Myocyte (in vitro differentiated cells): ENCODE measurements around the gene GPATCH4. TPM values are rescaled to one million over a fixed set of nuclear protein-coding genes. Genes with fewer than 3 reads are reported as not detected.
A peak's percentile ranks its signal among the peaks of the same experiment; 100 is the strongest.

Experiments
- DNase-seq: peaks from one replicate; pipeline ENCODE4 v3.0.0-alpha.2; 2012; ENCODE audit warnings: low read depth
- total RNA-seq: library from RNA; depleted of rRNA; stranded (reverse); fragments of >200 nt; gene quantifications from 2 replicates; pipeline ENCODE4 v1.2.3, GENCODE V29; 2014

Gene GPATCH4
- total RNA-seq, 1 donor from 2014 or later = 23.4 TPM

DNA sequence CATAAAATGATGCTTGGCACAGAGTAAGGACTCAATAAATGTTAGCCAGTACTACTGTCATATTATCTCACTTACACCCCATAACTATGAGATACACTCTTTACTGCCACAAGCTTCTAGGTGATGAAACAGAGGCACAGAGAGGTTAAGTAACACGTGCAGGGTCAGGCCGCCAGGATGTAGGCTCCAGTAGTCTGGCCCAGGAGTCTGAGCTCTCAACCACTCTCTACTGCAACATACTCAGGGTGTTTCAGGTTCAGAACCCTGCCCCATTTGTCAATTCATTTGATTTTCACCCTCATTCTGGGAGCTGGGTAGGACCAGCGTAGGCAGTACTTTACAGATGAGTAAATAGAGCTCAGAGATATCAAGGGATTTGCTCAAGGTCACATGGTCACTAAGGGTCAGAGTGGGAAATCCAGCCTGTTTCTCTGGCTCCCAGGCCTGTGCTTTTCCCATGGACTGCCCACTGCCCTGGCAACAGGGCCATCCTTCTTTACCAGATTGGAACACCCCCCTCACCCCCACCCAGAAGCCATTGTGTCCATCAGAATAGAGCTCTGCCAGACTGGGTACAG lies 50.1 kb downstream of the GPATCH4 start:
- DNase-seq = no peak

DNA sequence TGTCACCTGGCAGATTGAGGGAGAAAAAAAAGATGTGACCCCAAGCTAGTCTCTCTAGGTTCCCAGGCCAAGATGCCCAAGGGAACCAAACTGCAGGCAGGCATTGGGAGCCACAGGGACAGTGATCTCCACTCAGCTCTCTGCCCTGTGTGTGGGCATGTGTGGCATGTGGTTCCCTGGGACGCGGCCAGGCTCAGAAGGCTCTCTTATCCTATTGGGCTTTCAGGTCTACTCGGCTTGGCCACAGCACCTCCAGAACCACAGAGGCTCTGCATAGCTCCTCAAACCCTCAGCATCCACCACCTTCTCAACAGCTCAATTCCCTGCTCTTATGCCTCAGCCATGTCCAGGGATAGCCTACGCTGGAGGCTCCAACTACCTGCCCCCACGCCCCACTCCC lies 50.9 kb downstream of the GPATCH4 start:
- DNase-seq = peak; percentile 26

GRCh38 chr1:156549831-156550230 lies 51.4 kb downstream of the GPATCH4 start:
- DNase-seq = no peak

DNA sequence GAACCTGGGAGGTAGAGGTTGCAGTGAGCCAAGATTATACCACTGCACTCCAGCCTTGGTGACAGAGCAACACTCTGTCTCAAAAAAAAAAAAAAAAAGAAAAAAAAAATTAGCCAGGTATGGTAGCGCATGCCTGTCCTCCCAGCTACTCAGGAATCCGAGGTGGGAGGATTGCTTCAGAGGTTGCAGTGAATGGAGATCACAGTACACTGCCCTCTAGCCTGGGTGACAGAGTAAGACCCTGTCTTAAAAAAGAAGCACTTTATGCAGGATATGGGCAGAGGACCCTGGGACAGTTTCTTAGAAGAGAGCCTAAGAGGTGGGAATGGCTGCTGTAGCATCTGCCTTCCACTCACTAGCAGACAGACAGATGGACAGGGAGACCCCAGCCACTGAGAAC lies 51.9 kb downstream of the GPATCH4 start:
- no peak for DNase-seq

GRCh38 chr1:156547982-156548381 lies 53.3 kb downstream of the GPATCH4 start:
- no peak for DNase-seq

GRCh38 chr1:156547434-156547833 lies 53.8 kb downstream of the GPATCH4 start:
- no peak for DNase-seq

DNA sequence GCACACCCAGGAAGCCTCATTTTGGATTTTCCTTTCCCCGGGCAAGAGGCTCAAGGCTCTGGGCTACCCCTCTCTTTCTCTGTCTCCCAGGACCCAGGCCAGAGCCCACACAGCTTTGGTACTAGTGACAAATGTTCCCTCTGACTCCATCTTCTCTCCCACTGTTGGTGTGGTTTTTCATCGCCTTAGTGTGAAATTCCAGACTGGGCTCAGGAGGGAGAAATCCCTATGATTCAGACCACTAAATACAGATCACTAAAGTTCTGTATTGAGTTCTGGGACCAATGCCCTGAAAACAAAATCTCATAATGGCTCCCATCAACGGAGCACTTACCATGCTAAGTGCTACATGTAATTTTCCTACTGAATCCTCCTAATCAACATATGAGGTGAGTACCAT lies 55.0 kb downstream of the GPATCH4 start:
- DNase-seq = peak; percentile 66

GRCh38 chr1:156544592-156545102 lies 56.6 kb downstream of the GPATCH4 start:
- DNase-seq = no peak

Other genes with a start within 250 kb of the GPATCH4 start
- not detected in 2 replicates for gene RHBG, start 232.3 kb downstream of the GPATCH4 start, total RNA-seq
- gene MEF2D, start 100.7 kb downstream of the GPATCH4 start, total RNA-seq = 59.2 and 62.2 TPM in 2 replicates
- 0.24 and 0.52 TPM in 2 replicates for gene IQGAP3, start 28.9 kb downstream of the GPATCH4 start, total RNA-seq
- gene TTC24, start 21.8 kb downstream of the GPATCH4 start, total RNA-seq = 0.19 TPM in 1 of 2 replicates, not detected in the other
- gene NAXE, start 9.7 kb downstream of the GPATCH4 start, total RNA-seq = 51.9 and 55.3 TPM in 2 replicates
- gene HAPLN2, start 17.9 kb upstream of the GPATCH4 start, total RNA-seq = not detected in 2 replicates
- 0.11 TPM in 1 of 2 replicates, not detected in the other for gene BCAN, start 40.6 kb upstream of the GPATCH4 start, total RNA-seq
- gene NES, start 75.9 kb upstream of the GPATCH4 start, total RNA-seq = 1,770 and 2,264 TPM in 2 replicates
- 5.3 and 6.2 TPM in 2 replicates for gene CRABP2, start 104.1 kb upstream of the GPATCH4 start, total RNA-seq
- gene METTL25B, start 127.0 kb upstream of the GPATCH4 start, total RNA-seq = 8.9 and 13.5 TPM in 2 replicates
- 12.8 and 19.7 TPM in 2 replicates for gene ISG20L2, start 127.3 kb upstream of the GPATCH4 start, total RNA-seq
- gene MRPL24, start 139.6 kb upstream of the GPATCH4 start, total RNA-seq = 60.6 and 65.6 TPM in 2 replicates
- 299 and 305 TPM in 2 replicates for gene HDGF, start 150.2 kb upstream of the GPATCH4 start, total RNA-seq
- gene PRCC, start 166.1 kb upstream of the GPATCH4 start, total RNA-seq = 50.1 and 52.6 TPM in 2 replicates
- gene SH2D2A, start 215.4 kb upstream of the GPATCH4 start, total RNA-seq = not detected in 2 replicates